H9 (cell line): ENCODE results near the gene DCTN3. TPM values are rescaled to one million over a fixed set of nuclear protein-coding genes. Genes with fewer than 3 reads are reported as not detected.
A peak's percentile ranks its signal among the peaks of the same experiment; 100 is the strongest.

Source experiments
- DNase-seq: peaks from one replicate; pipeline ENCODE4 v3.0.0-alpha.2; 2017
- H2AFZ ChIP-seq: one replicate; pipeline ENCODE4 v1.6.1; 2013; ENCODE audit warnings: mild to moderate bottlenecking, low read length, control low read depth, moderate library complexity
- H2AK5ac ChIP-seq: 2 replicates; pipeline ENCODE4 v1.6.1; 2013; ENCODE audit warnings: low read length, control low read depth, mixed read lengths; ENCODE audit not compliant: insufficient read length
- H2BK120ac ChIP-seq: one replicate; pipeline ENCODE4 v1.6.1; 2013; ENCODE audit warnings: low read depth, mild to moderate bottlenecking, low read length, control low read depth, inconsistent platforms; ENCODE audit not compliant: poor library complexity, severe bottlenecking
- H2BK12ac ChIP-seq: 2 replicates; pipeline ENCODE4 v1.6.1; 2013; ENCODE audit warnings: low read length, control low read depth, mixed read lengths, low read depth; ENCODE audit not compliant: insufficient read length
- H2BK15ac ChIP-seq: 2 replicates; pipeline ENCODE4 v1.6.1; 2013; ENCODE audit warnings: low read depth, low read length, control low read depth
- H2BK20ac ChIP-seq: one replicate; pipeline ENCODE4 v1.6.1; 2013; ENCODE audit warnings: low read depth, mild to moderate bottlenecking, low read length, control low read depth, inconsistent platforms; ENCODE audit not compliant: poor library complexity, severe bottlenecking
- H2BK5ac ChIP-seq: 2 replicates; pipeline ENCODE4 v1.6.1; 2013; ENCODE audit warnings: low read length, control low read depth, mixed read lengths; ENCODE audit not compliant: insufficient read length
- H3K14ac ChIP-seq: 2 replicates; pipeline ENCODE4 v1.6.1; 2013; ENCODE audit warnings: low read length, control low read depth; ENCODE audit not compliant: insufficient read depth
- H3K18ac ChIP-seq: 2 replicates; pipeline ENCODE4 v1.6.1; 2013; ENCODE audit warnings: low read depth, mild to moderate bottlenecking, mixed read lengths, low read length, control low read depth; ENCODE audit not compliant: insufficient read length
- H3K23ac ChIP-seq: 2 replicates; pipeline ENCODE4 v1.6.1; 2013; ENCODE audit warnings: low read length, control low read depth, mixed read lengths, low read depth; ENCODE audit not compliant: insufficient read length
- H3K23me2 ChIP-seq: 2 replicates; pipeline ENCODE4 v1.6.1; 2013; ENCODE audit warnings: low read depth, mild to moderate bottlenecking, mixed read lengths, low read length, control low read depth; ENCODE audit not compliant: insufficient read length, poor library complexity, severe bottlenecking
- H3K27ac ChIP-seq: 2 replicates; pipeline ENCODE4 v1.5.1; 2013; ENCODE audit warnings: low read length, control low read depth, mixed read lengths, low read depth; ENCODE audit not compliant: insufficient read length
- H3K27me3 ChIP-seq: 2 replicates; pipeline ENCODE4 v1.6.1; 2013; ENCODE audit warnings: low read length, control low read depth, inconsistent platforms; ENCODE audit not compliant: insufficient read depth
- H3K4ac ChIP-seq: 2 replicates; pipeline ENCODE4 v1.6.1; 2013; ENCODE audit warnings: low read depth, mild to moderate bottlenecking, control low read depth, inconsistent platforms, low read length, moderate library complexity
- H3K4me1 ChIP-seq: 2 replicates; pipeline ENCODE4 v1.6.1; 2013; ENCODE audit warnings: low read length, control low read depth, inconsistent platforms; ENCODE audit not compliant: insufficient read depth
- H3K4me2 ChIP-seq: 2 replicates; pipeline ENCODE4 v1.6.1; 2013; ENCODE audit warnings: low read length, control low read depth, mixed read lengths; ENCODE audit not compliant: insufficient read length, insufficient read depth
- H3K56ac ChIP-seq: 2 replicates; pipeline ENCODE4 v1.6.1; 2013; ENCODE audit warnings: low read depth, mild to moderate bottlenecking, mixed read lengths, low read length, control low read depth; ENCODE audit not compliant: insufficient read length
- H3K79me1 ChIP-seq: 2 replicates; pipeline ENCODE4 v1.6.1; 2013; ENCODE audit warnings: low read depth, mild to moderate bottlenecking, moderate library complexity, low read length, control low read depth, inconsistent platforms; ENCODE audit not compliant: insufficient read depth, poor library complexity, severe bottlenecking
- H3K79me2 ChIP-seq: 2 replicates; pipeline ENCODE4 v1.6.1; 2013; ENCODE audit warnings: low read length, control low read depth, inconsistent platforms; ENCODE audit not compliant: insufficient read depth
- H3K9ac ChIP-seq: 2 replicates; pipeline ENCODE4 v1.6.1; 2013; ENCODE audit warnings: low read length, control low read depth, mixed read lengths; ENCODE audit not compliant: insufficient read length; ENCODE audit errors: extremely low read depth
- H3K9me3 ChIP-seq: one replicate; pipeline ENCODE4 v1.6.1; 2013; ENCODE audit warnings: low read depth, low read length, inconsistent platforms; ENCODE audit not compliant: control insufficient read depth
- H3T11ph ChIP-seq: one replicate; pipeline ENCODE4 v1.6.1; 2013; ENCODE audit warnings: mild to moderate bottlenecking, low read length, control low read depth, inconsistent platforms
- H4K20me1 ChIP-seq: one replicate; pipeline ENCODE4 v1.6.1; 2013; ENCODE audit not compliant: control insufficient read depth, insufficient read length, insufficient read depth
- H4K5ac ChIP-seq: 2 replicates; pipeline ENCODE4 v1.6.1; 2013; ENCODE audit warnings: low read depth, mild to moderate bottlenecking, mixed read lengths, low read length, control low read depth; ENCODE audit not compliant: insufficient read length
- H4K8ac ChIP-seq: replicated peaks from 2 replicates; pipeline ENCODE4 v1.6.1; 2013; ENCODE audit warnings: low read length, control low read depth, mixed read lengths, low read depth; ENCODE audit not compliant: insufficient read length
- H4K91ac ChIP-seq: 2 replicates; pipeline ENCODE4 v1.6.1; 2013; ENCODE audit warnings: low read depth, mild to moderate bottlenecking, moderate library complexity, mixed read lengths, low read length, control low read depth; ENCODE audit not compliant: insufficient read length
- H3K27ac Mint-ChIP-seq, 3 experiments: 2 replicates in 2 of 3; 3 replicates in 1 of 3; pipeline ENCODE4 v1.8.0; 2020 to 2021; ENCODE audit warnings: mixed read lengths in 3 of 3, mild to moderate bottlenecking in 1 of 3, moderate library complexity in 1 of 3
- H3K27me3 Mint-ChIP-seq: 2 replicates; pipeline ENCODE4 v1.8.0; 2021; ENCODE audit warnings: low read depth, mild to moderate bottlenecking, moderate library complexity, mixed read lengths
- H3K36me3 Mint-ChIP-seq, 3 experiments: 2 replicates in 2 of 3; 3 replicates in 1 of 3; pipeline ENCODE4 v1.8.0; 2020 to 2021; ENCODE audit warnings: low read depth in 3 of 3, mixed read lengths in 3 of 3; ENCODE audit not compliant: insufficient read depth in 1 of 3
- H3K4me1 Mint-ChIP-seq, 2 experiments: 2 replicates each; pipeline ENCODE4 v1.8.0; 2020; ENCODE audit warnings: mixed read lengths in 2 of 2
- H3K4me3 Mint-ChIP-seq, 2 experiments: 2 replicates in 1 of 2; 3 replicates in 1 of 2; pipeline ENCODE4 v1.8.0; 2020 to 2021; ENCODE audit warnings: mild to moderate bottlenecking in 2 of 2, mixed read lengths in 2 of 2, moderate library complexity in 1 of 2
- H3K9me3 Mint-ChIP-seq, 2 experiments: 2 replicates in 1 of 2; 3 replicates in 1 of 2; pipeline ENCODE4 v1.8.0; 2020; ENCODE audit warnings: mild to moderate bottlenecking in 2 of 2, mixed read lengths in 2 of 2, moderate library complexity in 1 of 2
- CTCF ChIP-seq: fragments of 200-600 bp; sonication (generic); conservative IDR thresholded peaks from 3 replicates; pipeline ENCODE4 v1.8.0; 2021; ENCODE audit warnings: antibody characterized with exemption, mild to moderate bottlenecking
- WGBS: extraction: QIAGEN DNeasy Blood & Tissue Kit; methylation state at CpG from one replicate; pipeline ENCODE4 v1.1.7; 2013; ENCODE audit warnings: missing lambda C conversion rate, low lambda C conversion rate, mixed read lengths; ENCODE audit not compliant: insufficient read length; ENCODE audit errors: extremely low coverage; 5-methylcytosine and 5-hydroxymethylcytosine counted together
- total RNA-seq: library from RNA; stranded (reverse); gene quantifications from 2 replicates; pipeline ENCODE4 v1.2.1, GENCODE V29; 2021

Gene DCTN3
- total RNA-seq, 1 experiment from 2014 or later = 40.0 TPM

GRCh38 chr9:34570809-34571480 lies 49.4 kb downstream of the DCTN3 start:
- H3K27ac Mint-ChIP-seq = peak overlapping the region in 1 of 3 experiments; percentile 15; a peak in 1 of 7 replicates
- TF ChIP-seq CTCF = no peak
- Histone ChIP-seq H3K27me3 (no peaks in the 10 kb centered on the region; the same call in 1 of the 2 replicates), H3K27ac (no peak overlapping the region), H3K4me2 (no peak overlapping the region), H3K23ac (no peak overlapping the region), H2AK5ac (no peak overlapping the region), H3K9me3 (no peaks in the 10 kb centered on the region), H3K23me2 (no peaks in the 10 kb centered on the region), H2BK15ac (no peak overlapping the region), H2BK12ac (no peak overlapping the region), H2BK20ac (no peak overlapping the region), H3K4me1 (no peaks in the 10 kb centered on the region; the same call in 1 of the 2 replicates), H3T11ph (no peak overlapping the region), H3K14ac (no peak overlapping the region), H2BK5ac (no peak overlapping the region), H3K79me2 (no peaks in the 10 kb centered on the region), H4K5ac (no peak overlapping the region), H3K18ac (no peak overlapping the region), H2AFZ (no peak overlapping the region), H3K79me1 (no peaks in the 10 kb centered on the region), H4K20me1 (peaks cover 4% of the 10 kb centered on the region), H3K56ac (no peak overlapping the region), H4K8ac (no peak overlapping the region), H4K91ac (no peak overlapping the region), H2BK120ac (no peak overlapping the region), H3K9ac (no peak overlapping the region), H3K4ac (no peak overlapping the region)
- no CpG with 5 or more reads among the region's 7 CpGs for WGBS
- no peaks in the 10 kb centered on the region for H3K36me3 Mint-ChIP-seq
- peaks cover 25 to 50% of the 10 kb centered on the region in 2 experiments for H3K4me1 Mint-ChIP-seq
- peak overlapping the region in 1 of 2 experiments; percentile 15; a peak in 1 of 5 replicates for H3K4me3 Mint-ChIP-seq
- DNase-seq = no peak
- H3K9me3 Mint-ChIP-seq = no peaks in the 10 kb centered on the region; a peak in 1 of 5 replicates
- peaks cover 35% of the 10 kb centered on the region for H3K27me3 Mint-ChIP-seq
